Epidermal melanocyte (primary cell): ENCODE results near the gene PDCD1.
"Not testable (repeated sequence)": the region's sequence is repeated elsewhere in the genome, so short reads cannot be mapped to it uniquely, and the experiment has no call there.

Experiments
- DNase-seq: peaks from one replicate; pipeline ENCODE4 v3.0.0; 2011; ENCODE audit warnings: low spot score; ENCODE audit not compliant: insufficient read length

Gene PDCD1

DNA sequence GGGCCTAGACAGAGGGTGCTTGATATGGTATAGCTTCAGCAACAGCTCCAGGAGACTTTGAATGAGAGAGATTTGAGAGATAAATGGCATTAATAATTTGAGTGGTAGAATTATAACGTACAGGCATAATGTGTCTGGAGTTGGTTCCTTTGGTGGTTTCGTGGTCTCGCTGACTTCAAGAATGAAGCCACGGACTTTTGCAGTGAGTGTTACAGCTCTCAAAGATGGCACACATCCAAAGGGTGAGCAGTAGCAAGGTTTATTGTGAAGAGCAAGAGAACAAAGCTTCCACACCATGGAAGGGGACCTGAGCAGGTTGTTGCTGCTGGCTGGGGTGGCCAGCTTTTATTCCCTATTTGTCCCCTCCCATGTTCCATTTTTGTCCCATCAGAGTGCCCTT, 23.1 kb downstream of the PDCD1 start:
- no peak for DNase-seq

DNA sequence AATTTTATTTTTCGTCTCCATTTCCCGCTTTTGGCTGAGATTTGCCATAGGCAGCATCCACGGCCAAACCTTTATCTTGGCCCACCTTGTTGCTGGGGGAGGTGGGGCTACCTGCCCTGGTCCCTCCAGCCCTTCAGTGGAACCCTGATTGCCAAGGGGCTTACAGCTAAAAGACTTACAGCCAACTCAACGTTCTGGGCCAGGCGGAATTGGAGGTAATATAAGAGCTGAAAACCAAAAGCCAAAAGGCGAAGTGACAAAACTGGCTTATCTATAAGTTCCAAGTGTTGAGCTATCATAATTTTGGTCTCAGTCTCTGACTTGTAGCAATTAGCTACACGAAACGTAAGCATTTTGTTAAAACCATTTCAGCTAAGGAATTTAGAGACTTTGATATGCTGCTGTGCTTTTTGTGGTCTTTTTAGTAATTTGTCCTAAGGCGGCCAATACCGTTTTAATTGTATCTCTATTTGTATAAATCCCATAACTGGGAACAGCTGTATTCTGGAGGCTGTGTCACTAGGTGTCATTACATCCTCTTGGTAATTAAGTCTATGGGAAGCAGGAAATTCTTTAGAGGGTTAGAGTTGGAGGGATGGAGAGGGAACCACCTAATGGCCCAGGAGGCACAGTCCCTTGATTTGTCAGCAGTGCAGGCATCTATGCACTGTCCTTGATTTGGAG, 24.0 kb downstream of the PDCD1 start:
- peak; percentile 4 for DNase-seq

DNA sequence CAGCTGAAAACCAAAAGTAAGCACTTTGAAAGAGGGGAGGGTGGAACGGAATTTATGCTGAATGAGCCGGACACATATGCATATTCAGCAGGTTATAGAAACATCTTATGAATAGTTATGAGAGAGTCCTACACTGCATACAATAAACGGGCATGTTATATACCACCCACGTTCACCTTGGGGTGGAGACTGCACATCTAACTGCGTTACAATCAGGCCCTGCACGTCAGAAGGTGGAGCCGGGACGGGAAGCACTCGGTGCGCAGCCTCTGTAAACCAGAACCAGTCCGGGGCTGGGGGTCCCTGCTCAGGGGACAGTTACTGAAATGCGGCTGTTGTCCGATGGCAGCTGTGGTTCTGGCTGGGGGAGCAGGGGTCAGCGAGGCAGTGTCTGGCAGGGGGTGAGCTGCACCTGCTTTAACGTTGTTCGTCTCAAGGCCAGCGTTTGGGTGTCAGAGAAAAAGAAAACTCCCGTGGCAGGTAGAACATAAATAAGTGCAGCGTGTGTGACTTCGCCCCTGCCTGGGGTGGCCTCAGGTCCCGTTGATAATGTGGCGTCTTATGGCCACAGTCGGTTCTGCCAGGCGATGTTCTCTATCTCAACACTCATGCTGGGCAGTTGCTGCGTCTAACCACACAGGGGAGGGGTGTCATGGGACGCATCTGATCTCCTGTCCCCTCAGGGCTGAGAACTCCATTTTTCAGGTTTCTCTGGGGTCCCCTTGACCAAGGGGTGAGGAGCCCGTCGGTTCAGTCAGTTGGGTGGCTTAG, 24.8 kb downstream of the PDCD1 start:
- DNase-seq: peak; percentile 8

DNA sequence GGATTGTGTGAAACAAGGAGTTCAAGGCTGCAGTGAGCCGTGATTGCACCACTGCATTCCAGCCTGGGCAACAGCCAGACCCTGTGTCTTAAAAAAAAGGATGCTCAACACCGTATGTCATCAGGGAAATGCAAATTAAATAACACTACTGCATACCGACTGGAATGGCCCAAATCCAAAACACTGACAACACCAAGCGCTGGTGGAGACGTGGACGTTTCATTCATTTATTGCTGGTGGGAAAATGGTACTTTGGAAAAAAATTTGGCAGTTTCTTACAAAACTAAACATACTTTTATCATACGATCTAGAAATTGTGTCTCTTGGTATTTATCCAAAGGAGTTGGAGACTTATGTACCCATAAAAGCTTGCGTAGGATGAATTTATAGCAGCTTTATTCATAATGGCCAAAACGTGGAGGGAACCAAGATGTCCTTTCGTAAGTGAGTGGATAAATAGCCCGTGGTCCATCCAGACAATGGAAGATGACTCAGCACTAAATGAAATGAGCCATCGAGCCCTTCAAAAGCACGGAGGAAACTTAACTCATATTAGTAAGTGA, 25.5 kb downstream of the PDCD1 start:
- DNase-seq: peak; percentile 16

DNA sequence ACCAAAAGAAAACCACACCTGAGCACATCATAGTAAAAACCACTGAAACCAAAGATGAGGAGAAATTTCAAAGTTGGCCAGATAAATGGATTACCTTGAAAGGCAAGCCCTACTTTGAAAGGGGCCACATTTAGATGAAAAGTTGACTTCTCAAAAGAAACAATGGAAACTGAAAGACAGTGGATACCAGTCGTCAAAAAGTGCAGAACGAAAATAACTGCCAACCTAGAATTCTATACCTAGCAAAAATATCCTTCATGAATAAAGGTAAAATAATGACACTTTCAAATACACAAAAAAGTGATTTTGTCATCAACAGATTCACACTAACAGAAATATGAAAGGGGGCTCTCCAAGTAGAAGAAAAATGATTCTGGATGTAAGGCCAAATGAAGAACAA, 31.3 kb downstream of the PDCD1 start:
- no peak for DNase-seq

DNA sequence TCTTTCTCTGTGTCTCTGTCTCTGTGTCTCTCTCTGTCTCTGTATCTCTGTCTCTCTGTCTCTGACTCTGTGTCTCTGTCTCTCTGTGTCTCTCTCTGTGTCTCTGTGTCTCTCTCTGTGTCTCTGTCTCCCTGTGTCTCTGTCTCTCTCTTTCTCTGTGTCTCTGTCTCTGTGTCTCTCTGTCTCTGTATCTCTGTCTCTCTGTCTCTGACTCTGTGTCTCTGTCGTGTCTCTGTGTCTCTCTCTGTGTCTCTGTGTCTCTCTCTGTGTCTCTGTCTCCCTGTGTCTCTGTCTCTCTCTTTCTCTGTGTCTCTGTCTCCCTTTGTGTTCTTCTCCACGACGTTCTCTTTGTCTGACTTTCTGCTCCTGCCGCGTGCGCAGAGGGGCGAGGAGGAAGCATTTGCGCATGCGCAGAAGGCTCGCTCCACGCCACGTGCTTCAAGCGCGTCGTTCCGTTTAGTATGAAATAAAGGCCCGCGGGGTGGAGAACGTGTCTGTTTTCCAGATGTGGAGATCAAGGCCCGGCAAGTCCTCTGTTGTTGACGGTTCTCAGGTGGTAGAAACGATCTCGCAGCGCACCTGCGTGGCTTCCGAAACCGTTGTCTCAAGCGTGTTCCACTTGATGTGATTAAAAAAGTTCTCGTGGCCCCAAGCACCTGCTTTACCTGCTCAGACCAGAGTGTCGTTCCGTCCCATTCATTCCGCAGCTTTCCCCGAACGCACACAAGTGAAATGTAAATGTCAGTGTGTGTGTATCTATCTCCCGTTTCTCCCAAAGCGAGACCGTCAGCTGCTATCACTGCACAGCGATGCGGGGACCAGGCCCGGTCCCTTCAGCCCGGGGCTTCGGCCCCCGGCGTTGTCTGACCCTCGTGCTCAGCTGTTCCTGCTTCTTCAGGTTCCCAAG, 34.9 kb downstream of the PDCD1 start:
- DNase-seq: peak; percentile 5

DNA sequence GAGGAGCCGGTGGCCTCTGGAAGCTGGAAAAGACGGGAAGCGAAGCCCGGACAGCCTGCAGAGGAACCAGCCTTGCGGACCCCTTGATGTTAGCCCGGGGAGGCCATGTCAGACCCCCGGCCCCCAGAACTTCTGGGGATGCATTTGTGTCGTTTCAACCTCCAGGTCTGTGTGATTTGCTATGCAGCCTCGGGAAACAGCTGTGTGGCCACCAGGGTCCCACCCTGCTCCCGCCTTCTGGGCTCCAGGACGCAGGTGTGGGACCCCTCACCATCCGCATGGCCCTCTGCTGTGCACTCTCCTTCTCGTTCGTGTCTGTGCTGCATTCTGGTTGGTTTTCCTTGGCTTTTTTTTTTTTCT, 36.5 kb downstream of the PDCD1 start:
- no peak for DNase-seq

DNA sequence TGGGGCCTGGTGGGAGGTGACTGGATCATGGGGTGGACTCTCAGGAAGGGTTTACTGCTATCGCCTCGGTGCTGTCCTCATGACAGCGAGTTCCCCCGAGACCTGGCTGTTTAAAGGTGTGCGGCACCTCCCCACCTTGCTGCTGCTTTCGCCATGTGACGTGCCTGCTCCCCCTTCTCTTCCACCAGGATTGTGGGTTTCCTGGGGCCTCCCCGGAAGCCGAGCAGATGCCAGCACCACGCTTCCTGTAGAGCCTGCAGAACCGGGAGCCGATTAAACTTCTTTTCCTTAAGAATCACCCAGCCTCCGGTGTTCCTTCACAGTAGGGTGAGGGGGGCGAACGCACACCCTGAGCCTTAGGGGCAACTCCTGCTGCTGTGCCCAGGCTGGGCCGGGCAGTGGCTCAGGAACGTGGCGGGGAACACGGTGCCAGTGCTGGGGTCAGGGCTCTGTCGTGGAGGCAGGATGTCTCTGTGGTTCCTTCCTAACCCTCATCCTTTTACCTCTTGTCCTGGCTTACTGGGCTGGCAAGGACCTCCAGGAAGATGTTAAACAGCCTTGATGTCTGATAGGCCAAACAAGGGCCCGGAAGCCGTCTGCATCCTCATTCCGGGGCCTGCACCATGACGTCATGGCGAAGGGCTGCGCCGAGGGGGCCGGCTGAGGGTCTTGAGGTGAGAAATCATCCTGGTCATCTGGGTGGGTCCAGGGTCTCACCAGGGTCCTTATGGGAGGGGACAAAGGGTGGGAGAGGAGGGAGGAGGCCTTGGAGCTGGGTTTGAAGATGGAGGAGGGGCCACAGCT, 37.0 kb downstream of the PDCD1 start:
- peak; percentile 6 for DNase-seq

DNA sequence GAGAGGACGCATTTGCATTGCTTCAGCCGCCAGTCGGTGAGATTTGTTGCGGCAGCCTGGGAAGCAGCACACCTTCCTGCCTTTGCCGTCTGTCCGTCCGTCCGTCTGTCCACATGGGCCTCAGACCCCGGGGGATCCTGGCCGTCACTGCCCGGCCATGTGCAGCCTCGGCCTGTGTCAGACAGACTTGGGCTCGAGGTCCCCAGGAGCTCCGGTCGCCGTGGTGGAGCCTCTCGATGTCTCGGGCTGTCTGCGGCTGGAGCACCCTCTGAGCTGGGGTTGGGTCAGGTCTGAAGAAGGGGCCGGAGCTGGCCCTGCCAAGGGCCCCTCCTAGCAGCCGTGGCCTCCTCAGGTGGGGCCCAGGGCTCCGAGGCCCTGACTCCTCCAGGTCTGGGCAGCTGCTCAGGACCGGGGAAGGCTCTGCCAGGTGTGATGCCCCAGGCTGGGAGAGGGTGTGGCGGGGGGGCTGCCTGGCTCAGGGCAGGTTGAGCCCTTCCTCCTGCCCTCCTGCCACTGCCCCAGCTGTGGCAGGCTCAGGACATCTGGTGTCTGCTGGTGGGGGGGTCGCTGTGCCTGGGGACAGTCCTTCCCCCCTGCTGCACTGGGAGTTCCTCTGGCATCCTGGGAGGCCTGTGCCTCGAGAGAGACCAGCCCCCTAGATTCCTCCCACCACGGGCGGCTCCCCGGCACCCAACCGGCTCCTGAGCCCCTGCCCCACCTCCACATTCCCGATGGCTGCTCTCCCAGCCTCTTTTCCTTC, 37.9 kb downstream of the PDCD1 start:
- peak; percentile 4 for DNase-seq

DNA sequence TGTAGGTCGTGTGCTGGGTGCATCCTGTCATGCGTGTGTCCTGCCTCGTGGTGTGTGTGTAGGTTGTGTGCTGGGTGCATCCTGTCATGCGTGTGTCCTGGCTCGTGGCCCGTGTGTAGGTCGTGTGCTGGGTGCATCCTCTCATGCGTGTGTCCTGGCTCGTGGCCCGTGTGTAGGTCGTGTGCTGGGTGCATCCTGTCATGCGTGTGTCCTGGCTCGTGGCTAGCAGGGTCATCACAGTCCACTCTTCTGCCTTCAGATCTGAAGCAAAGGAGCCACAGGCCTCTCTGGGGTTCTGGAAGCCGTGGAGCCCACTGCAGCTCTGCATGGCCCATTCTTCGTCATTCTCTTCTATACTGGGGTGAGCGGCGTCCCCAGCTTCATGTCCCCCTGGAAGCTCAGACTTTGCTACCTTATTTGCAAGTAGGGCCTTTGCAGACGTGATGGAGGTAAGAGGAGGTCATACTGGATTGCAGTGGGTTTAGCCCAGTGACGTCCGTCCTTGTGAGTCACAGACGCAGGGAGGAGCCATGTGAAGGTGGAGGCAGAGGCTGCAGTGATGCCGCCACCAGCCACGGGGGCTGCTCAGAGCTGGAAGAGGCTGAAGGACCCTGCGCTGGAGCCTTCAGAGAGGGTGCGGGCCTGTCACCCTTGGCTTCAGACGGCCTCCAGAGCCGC, 38.6 kb downstream of the PDCD1 start:
- DNase-seq: not testable (repeated sequence)

DNA sequence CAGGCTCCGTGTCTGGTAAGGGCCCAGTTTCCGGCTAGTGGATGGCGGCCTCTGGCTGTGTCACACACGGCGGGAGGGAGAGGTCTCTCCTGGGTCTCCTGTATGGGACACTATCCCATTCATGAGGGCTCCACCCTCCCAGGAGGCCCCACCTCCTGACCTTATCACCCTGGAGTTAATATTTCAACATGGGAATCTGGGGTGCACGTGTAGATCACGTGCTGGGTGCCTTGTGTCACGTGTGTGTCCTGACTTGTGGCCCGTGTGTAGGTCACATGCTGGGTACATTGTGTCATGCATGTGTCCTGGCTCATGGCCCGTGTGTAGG, 39.8 kb downstream of the PDCD1 start:
- peak; percentile 5 for DNase-seq

DNA sequence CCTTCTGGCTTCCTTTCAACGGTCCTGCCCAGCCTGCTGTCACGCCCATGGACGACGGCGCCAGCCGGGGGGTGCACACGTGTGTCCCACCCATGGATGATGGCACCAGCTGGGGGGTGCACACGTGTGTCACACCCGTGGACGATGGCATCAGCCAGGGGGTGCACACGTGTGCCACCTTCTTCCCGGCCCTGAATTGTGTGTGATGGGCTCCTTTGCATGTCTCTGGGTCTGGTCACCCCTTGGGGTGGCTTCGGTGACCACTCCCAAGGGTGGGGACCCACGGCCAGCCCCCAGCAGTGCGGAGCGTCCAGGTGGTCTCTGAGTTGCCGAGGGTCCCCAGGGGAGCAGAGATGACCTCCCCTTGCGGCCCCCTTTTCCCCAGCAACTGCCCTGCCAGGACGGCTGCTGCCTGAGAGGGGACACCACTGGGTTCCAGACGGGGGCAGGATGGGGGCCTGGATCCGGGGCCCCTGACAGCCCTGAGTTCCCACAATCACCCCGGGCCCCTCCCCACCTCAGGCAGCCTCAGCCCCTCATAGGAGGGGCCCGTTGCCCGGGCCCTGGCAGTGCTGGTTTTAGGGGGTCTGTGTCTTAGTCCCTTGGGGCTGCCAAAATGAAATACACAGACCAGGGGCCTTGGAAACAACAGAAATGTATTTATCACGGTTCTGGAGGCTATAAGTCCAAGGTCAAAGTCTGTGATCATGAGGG, 40.3 kb downstream of the PDCD1 start:
- peak; percentile 6 for DNase-seq

DNA sequence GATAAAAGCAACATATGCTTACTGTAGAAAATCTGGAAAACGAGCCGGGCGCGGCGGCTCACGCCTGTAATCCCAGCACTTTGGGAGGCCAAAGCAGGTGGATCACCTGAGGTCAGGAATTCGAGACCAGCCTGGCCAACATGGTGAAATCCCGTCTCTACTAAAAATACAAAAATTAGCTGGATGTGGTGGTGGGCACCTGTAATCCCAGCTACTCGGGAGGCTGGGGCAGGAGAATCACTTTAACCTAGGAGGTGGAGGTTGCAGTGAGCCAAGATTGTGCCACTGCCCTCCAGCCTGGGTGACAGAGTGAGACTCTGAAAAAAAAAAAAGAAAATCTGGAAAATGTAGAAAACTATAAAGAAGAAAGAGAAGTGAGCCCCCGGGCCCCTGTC, 40.9 kb downstream of the PDCD1 start:
- DNase-seq: not testable (repeated sequence)

DNA sequence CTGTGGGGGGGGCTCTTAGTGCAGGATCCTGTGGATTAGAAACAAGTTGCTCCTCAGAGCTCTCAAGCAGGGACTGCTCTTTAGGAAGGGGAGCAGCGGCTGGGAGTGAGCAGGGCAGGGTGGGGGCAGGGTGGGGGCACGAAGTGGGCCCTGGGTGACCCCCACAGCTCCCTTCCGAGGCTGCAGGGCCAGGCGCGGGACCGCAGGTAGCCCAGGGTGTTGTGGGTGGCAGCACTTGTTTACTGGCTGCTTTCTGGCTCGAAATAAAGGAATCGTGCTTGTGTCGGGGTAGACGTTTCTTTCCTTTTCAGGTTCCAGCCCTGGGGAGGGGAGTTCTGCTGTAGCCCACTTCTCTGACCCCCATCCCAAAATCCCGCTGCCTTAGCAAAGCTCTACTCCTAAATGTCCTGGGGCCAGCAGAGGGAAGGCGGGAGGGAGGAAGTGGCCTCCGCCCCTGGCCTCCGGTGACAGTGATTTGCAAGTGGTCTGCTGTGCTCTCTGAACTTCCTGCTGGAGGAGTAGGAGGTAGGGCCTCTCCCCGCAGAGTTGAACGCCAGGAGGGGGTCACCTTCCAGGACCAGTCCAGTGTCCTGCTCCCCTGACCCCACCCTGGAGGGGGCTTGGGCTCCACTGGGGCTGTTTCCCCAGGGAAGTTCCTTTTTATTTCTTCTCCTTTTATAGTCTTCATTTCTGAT, 41.4 kb downstream of the PDCD1 start:
- DNase-seq: peak; percentile 9

DNA sequence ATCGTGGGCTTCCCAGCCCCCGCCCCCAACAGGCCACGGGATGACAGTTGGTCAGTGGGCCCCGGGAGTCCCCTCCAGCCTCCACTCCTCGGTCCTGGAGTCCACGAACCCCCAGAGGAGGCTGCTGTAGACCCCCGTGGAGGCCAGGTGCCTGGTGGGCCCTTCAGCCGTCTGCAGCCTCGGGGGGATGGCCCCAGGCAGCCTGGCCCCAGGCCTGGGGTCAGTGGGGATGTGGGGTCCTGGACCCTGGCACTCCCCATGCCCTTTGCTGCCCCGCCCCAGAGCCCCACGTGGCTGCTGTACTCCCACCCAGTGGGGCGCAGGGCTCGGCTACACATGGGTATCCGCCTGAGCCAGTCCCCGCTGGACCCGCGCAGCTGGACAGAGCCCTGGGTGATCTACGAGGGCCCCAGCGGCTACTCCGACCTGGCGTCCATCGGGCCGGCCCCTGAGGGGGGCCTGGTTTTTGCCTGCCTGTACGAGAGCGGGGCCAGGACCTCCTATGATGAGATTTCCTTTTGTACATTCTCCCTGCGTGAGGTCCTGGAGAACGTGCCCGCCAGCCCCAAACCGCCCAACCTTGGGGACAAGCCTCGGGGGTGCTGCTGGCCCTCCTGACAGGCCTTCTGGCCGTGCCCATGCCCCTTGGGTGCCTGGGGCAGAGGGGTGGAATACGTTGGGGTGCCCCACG, 42.1 kb downstream of the PDCD1 start:
- DNase-seq: no peak

DNA sequence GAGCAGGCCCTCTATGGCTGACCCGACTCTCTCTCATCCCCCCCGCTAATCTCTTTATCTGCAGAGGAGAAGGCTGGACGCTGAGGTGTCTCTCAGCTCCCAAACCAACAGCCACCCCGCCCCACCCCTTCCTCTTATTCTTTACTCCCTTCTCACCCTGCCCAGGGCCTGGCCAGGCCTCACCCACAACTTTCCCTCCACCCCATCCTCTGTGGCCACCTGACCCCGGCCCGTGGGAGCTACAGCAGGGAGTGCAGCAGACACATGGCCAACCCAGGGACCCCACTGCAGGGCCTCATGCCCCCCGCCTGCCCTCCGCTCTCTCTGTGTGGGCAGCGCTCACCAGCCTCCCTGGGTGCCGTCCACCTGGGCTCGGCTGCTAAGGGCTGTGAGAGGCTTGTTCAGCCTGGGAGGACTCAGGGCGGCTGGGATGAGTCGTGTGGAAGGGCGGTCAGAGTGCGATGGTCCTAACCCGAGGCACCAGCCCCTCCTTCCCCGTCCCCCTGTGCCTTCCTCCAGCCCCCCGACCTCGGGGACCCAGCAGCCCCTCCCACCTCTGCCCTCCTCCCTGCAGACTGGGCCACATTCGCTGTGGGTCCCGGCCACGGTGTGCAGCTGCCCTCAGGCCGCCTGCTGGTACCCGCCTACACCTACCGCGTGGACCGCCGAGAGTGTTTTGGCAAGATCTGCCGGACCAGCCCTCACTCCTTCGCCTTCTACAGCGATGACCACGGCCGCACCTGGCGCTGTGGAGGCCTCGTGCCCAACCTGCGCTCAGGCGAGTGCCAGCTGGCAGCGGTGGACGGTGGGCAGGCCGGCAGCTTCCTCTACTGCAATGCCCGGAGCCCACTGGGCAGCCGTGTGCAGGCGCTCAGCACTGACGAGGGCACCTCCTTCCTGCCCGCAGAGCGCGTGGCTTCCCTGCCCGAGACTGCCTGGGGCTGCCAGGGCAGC, 42.9 kb downstream of the PDCD1 start:
- DNase-seq: peak; percentile 7
